Gastroesophageal sphincter (tissue), 3 donors: ENCODE results near the gene DMD.

ENCODE experiments used
- EP300 ChIP-seq: sonication (generic); formaldehyde crosslinking; IDR thresholded peaks from one replicate; pipeline ENCODE4 v1.6.1; 2017; ENCODE audit warnings: antibody characterized with exemption, mild to moderate bottlenecking
- POLR2A ChIP-seq, 2 donors: fragments of 450-650 bp; IDR thresholded peaks; one replicate each; pipeline ENCODE4 v1.6.1; 2017; ENCODE audit warnings: antibody characterized with exemption in 2 of 2, mild to moderate bottlenecking in 2 of 2, moderate library complexity in 1 of 2
- POLR2AphosphoS5 ChIP-seq: sonication (generic); formaldehyde crosslinking; IDR thresholded peaks from one replicate; pipeline ENCODE4 v1.6.1; 2017; ENCODE audit warnings: antibody characterized with exemption
- TF ChIP-seq, protein P1 (sequence below), 4 experiments: fragments of 200-600 bp in 2 of 4; fragments of 450-650 bp in 2 of 4; sonication (generic) in 1 of 4; IDR thresholded peaks; one replicate each; pipeline ENCODE4 v1.5.1; 2017 to 2019; ENCODE audit warnings: antibody characterized with exemption in 4 of 4, mild to moderate bottlenecking in 2 of 4, moderate library complexity in 2 of 4

DNA sequence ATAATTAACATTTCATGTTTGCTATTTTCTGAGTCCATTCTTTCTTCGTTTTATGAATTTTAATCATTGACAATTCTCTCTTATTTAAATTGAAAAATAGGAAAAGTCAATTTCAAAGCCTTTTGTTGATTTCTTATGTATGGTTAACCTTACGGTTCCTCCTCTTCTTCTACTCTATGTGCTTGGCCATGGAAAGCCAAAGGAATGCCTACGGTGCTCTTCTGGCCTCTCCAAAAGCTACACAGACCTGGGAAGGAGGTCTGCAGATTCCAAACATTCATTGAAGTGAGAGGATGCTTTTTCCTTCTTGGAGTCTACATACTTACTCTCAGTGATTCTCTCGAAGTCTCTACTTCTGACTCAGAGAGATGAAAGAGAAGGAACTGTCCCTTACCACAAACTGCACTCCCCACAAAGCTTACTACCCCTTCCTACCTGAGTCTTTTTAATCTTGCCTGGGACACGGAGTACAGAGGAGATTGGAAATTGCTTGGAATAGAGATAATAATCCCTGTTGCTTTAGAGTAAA lies 1276.4 kb downstream of the DMD start:
- TF ChIP-seq, protein P1, sequence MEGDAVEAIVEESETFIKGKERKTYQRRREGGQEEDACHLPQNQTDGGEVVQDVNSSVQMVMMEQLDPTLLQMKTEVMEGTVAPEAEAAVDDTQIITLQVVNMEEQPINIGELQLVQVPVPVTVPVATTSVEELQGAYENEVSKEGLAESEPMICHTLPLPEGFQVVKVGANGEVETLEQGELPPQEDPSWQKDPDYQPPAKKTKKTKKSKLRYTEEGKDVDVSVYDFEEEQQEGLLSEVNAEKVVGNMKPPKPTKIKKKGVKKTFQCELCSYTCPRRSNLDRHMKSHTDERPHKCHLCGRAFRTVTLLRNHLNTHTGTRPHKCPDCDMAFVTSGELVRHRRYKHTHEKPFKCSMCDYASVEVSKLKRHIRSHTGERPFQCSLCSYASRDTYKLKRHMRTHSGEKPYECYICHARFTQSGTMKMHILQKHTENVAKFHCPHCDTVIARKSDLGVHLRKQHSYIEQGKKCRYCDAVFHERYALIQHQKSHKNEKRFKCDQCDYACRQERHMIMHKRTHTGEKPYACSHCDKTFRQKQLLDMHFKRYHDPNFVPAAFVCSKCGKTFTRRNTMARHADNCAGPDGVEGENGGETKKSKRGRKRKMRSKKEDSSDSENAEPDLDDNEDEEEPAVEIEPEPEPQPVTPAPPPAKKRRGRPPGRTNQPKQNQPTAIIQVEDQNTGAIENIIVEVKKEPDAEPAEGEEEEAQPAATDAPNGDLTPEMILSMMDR (IDR thresholded peaks at IDR 0.05) = no peak
- TF ChIP-seq POLR2AphosphoS5 (no peak), EP300 (no peak), POLR2A (IDR thresholded peaks at IDR 0.05) (no peak)
